Thoracic aorta (tissue), 2 donors: ENCODE data around the gene ASTL. TPM values are rescaled to one million over a fixed set of nuclear protein-coding genes. Genes with fewer than 3 reads are reported as not detected.
"Not testable (repeated sequence)": the region's sequence is repeated elsewhere in the genome, so short reads cannot be mapped to it uniquely, and the experiment has no call there.

Experiments used
- ATAC-seq: fragments of 150-250 bp; one replicate; pipeline ENCODE4 v1.8.0; 2017; ENCODE audit warnings: low read depth; ENCODE audit not compliant: insufficient number of reproducible peaks, low FRiP score
- DNase-seq: peaks from one replicate; pipeline ENCODE4 v3.0.0-alpha.2; 2020; ENCODE audit warnings: low spot score
- H3K27ac ChIP-seq, 2 donors: fragments of 200-600 bp; sonication (generic); 1 replicate in 1 of 2; 2 replicates in 1 of 2; pipeline ENCODE4 v1.5.1; 2016; ENCODE audit warnings: mild to moderate bottlenecking in 2 of 2, moderate library complexity in 2 of 2
- H3K27me3 ChIP-seq: fragments of 200-600 bp; sonication (generic); replicated peaks from 2 replicates; pipeline ENCODE4 v1.6.0; 2016; ENCODE audit warnings: mild to moderate bottlenecking; ENCODE audit not compliant: insufficient read depth
- H3K36me3 ChIP-seq: fragments of 200-600 bp; sonication (generic); one replicate; pipeline ENCODE4 v1.5.1; 2016
- H3K4me1 ChIP-seq, 2 donors: fragments of 200-600 bp; sonication (generic); 1 replicate in 1 of 2; 2 replicates in 1 of 2; pipeline versions ENCODE4 v1.5.1 to v1.6.0; 2016; ENCODE audit warnings: low read depth in 2 of 2, mild to moderate bottlenecking in 1 of 2; ENCODE audit not compliant: control insufficient read depth in 1 of 2
- H3K4me3 ChIP-seq: fragments of 200-600 bp; sonication (generic); 2 replicates; pipeline ENCODE4 v1.5.1; 2016; ENCODE audit warnings: mild to moderate bottlenecking
- H3K9me3 ChIP-seq: fragments of 200-600 bp; sonication (generic); 2 replicates; pipeline ENCODE4 v1.5.1; 2016
- total RNA-seq, 2 donors: library from RNA; depleted of rRNA; stranded (reverse); fragments of >200 nt; gene quantifications; one replicate each; pipeline versions ENCODE4 v1.1.0 to v1.2.3, GENCODE V29; 2016
- TF ChIP-seq, protein P1 (sequence below): fragments of 200-600 bp; sonication (generic); IDR thresholded peaks from one replicate; pipeline ENCODE4 v1.5.1; 2019; ENCODE audit warnings: antibody characterized with exemption

ASTL gene
- total RNA-seq, 2 donors from 2014 or later: not detected

DNA sequence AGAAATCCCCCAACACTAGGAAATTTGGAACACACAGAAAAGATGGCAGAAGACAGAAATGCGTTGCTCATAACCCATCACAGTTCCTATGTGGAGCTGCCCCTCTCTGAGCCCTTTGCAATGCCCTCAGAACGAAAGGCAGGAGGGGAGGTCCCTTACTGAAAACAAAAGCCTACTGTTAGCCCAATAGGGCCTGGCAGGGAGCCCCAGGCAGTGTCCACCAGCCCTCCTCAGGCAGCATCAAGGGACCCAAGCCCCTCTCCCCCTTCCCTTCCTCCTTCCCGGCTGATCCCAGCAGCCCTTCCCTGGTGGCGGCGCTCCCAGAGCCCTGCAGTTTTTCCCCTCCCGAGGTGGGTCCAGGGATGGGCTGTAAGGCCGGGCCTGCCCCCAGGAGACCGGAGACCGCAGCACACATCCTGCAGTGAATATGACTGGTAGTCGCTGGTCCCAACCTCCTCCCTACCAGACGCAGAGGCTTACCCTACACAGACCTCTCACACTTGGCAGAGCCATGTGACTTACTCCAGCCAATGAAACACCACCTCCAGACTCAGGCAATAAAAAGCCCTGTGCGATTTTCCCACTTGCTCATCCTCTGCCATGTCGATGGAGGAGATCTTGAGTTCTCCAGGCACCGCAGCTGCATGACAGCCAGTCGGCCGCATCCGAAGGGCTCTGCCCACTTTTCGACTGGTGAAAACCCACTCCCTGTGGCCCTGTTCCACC lies 26.3 kb upstream of the ASTL start:
- TF ChIP-seq, protein P1, sequence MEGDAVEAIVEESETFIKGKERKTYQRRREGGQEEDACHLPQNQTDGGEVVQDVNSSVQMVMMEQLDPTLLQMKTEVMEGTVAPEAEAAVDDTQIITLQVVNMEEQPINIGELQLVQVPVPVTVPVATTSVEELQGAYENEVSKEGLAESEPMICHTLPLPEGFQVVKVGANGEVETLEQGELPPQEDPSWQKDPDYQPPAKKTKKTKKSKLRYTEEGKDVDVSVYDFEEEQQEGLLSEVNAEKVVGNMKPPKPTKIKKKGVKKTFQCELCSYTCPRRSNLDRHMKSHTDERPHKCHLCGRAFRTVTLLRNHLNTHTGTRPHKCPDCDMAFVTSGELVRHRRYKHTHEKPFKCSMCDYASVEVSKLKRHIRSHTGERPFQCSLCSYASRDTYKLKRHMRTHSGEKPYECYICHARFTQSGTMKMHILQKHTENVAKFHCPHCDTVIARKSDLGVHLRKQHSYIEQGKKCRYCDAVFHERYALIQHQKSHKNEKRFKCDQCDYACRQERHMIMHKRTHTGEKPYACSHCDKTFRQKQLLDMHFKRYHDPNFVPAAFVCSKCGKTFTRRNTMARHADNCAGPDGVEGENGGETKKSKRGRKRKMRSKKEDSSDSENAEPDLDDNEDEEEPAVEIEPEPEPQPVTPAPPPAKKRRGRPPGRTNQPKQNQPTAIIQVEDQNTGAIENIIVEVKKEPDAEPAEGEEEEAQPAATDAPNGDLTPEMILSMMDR: no peak
- no peak for DNase-seq
- Histone ChIP-seq H3K27me3 (no peaks in the 10 kb centered on the region), H3K9me3 (no peaks in the 10 kb centered on the region), H3K4me3 (no peak overlapping the region), H3K27ac (no peak overlapping the region), H3K4me1 (no peaks in the 10 kb centered on the region), H3K36me3 (no peaks in the 10 kb centered on the region)
- no peak for ATAC-seq

DNA sequence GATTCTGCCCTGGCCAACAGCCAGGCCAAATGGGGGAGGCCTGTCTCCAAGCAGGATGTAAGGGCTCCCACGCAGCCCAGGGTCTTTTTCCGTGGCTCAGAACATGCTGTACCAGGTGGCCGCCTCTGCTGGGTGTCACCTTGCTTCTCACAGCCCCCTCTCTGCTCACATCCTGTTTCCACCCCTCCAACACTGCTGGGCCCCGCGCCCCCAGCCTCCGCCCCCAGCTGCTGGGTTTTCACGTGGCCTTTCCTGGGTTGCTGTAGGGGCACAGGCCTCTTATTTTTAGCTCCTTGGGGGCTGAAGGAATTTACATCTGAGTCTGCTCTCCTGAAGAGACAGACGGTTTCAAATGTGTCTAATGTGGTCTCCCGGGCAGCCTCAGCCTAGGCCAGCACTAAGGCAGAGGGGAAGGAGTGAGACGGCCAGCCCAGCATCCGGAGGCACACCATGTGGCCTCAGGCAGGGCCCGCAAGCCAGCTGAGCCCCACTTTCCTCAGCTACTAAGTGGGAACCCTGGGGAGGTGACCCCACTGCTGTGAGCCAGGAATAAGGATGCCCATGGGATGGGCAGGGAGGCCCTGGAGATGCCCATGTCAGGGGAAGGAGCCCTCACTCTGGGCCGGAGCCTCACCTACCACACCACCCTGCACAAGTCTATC lies 25.6 kb upstream of the ASTL start:
- H3K9me3 ChIP-seq: no peaks in the 10 kb centered on the region
- H3K4me1 ChIP-seq: no peaks in the 10 kb centered on the region
- TF ChIP-seq, protein P1: no peak
- H3K36me3 ChIP-seq: no peaks in the 10 kb centered on the region
- DNase-seq (no peak), ATAC-seq (no peak)
- no peaks in the 10 kb centered on the region for H3K27me3 ChIP-seq
- no peak overlapping the region for H3K4me3 ChIP-seq
- no peak overlapping the region for H3K27ac ChIP-seq

DNA sequence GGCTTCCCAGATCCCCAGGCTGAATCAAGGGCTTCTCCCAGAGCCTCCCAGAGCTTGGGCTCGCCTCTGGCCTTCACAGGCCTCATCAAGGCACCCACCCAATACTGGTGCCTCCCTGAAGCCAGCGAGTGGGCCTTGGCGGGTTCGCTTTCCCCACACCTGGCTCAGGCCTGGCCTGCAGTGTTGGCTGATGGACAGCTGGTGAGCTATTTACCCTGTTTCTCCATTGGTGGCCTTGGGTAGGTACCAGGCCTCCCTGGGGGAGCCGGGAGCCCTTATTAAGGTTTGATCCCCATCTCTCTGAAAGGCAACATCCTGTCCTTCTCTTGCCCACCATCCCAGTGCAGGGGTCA lies 25.1 kb upstream of the ASTL start:
- no peak overlapping the region for H3K27ac ChIP-seq
- H3K4me1 ChIP-seq: no peaks in the 10 kb centered on the region
- no peaks in the 10 kb centered on the region for H3K27me3 ChIP-seq
- DNase-seq: no peak
- H3K9me3 ChIP-seq: no peaks in the 10 kb centered on the region
- H3K4me3 ChIP-seq: no peak overlapping the region
- TF ChIP-seq, protein P1: no peak
- H3K36me3 ChIP-seq: no peaks in the 10 kb centered on the region
- no peak for ATAC-seq

DNA sequence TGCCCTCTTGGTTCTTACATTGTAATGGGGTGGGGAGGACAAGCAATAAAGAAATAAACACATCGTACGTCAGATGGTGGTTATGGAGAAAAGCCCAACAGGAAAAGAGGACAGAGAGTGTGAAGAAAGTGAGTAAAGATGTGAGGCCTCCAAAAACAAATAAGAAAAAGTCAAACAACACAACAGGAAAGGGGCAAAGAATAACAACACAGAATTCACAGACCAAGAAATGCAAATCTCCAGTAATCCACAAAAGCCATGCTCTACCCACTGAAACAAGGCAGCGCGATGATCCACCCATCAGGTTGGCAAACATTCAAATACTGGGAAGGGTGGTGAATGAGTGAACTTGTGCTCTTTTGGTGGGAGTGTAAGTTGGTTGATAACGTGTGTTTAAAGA lies 23.6 kb upstream of the ASTL start:
- DNase-seq: no peak
- TF ChIP-seq, protein P1: no peak
- no peak for ATAC-seq
- Histone ChIP-seq H3K4me3 (no peak overlapping the region), H3K9me3 (no peaks in the 10 kb centered on the region), H3K27ac (no peak overlapping the region), H3K4me1 (no peaks in the 10 kb centered on the region), H3K36me3 (no peaks in the 10 kb centered on the region), H3K27me3 (no peaks in the 10 kb centered on the region)

DNA sequence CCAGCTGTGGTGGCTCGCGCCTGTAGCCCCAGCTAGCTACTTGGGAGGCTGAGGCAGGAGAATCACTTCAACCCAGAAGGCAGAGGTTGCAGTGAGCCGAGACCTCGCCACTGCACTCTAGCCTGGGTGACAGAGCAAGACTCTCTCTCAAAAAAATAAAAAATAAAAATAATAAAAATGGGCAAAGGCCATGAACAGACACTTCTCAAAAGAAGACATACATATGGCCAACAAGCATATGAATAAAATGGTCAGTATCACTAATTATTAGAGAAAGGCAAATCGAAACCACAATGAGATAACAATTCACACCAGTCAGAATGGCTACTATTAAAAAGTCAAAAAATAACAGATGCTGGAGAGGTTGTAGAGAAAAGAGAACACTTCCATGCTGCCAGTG lies 22.1 kb upstream of the ASTL start:
- not testable (repeated sequence) for DNase-seq, H3K4me1 ChIP-seq, H3K4me3 ChIP-seq, ATAC-seq, H3K9me3 ChIP-seq, H3K27ac ChIP-seq, H3K36me3 ChIP-seq, H3K27me3 ChIP-seq
